HepG2 (cell line): ENCODE measurements around the gene MUL1. TPM values are rescaled to one million over a fixed set of nuclear protein-coding genes. Genes with fewer than 3 reads are reported as not detected.
A peak's percentile ranks its signal among the peaks of the same experiment; 100 is the strongest.

Source experiments
- CHCHD3 ChIP-seq: sonication (generic); formaldehyde crosslinking; IDR thresholded peaks from 2 replicates; pipeline ENCODE4 v1.8.0; 2022; ENCODE audit warnings: mild to moderate bottlenecking, missing genetic modification reagents, moderate library complexity
- FOXA1 ChIP-seq, 2 experiments: fragments of 450-650 bp in 1 of 2; sonication (generic) in 1 of 2; formaldehyde crosslinking in 1 of 2; IDR thresholded peaks; 2 replicates each; pipeline versions ENCODE4 v1.4.0 to v1.6.1; 2016 to 2020; ENCODE audit warnings: missing genetic modification reagents in 1 of 2
- GABPB1 ChIP-seq: IDR thresholded peaks from 2 replicates; pipeline ENCODE4 v1.6.1; 2016; ENCODE audit warnings: mild to moderate bottlenecking, missing genetic modification reagents, moderate library complexity, missing compliant biosample characterization
- GFI1 ChIP-seq: sonication (generic); formaldehyde crosslinking; IDR thresholded peaks from 2 replicates; pipeline ENCODE4 v1.5.0; 2020; ENCODE audit warnings: missing genetic modification reagents, mild to moderate bottlenecking, borderline replicate concordance
- HIVEP1 ChIP-seq: sonication (generic); formaldehyde crosslinking; IDR thresholded peaks from 2 replicates; pipeline ENCODE4 v1.4.0; 2020; ENCODE audit warnings: mild to moderate bottlenecking, missing genetic modification reagents
- HMG20B ChIP-seq: conservative IDR thresholded peaks from 2 replicates; pipeline ENCODE4 v1.6.1; 2016; ENCODE audit warnings: missing genetic modification reagents, missing compliant biosample characterization
- HNF1A ChIP-seq, 2 experiments: sonication (generic) in 1 of 2; formaldehyde crosslinking in 1 of 2; IDR thresholded peaks; 2 replicates each; pipeline versions ENCODE4 v1.4.0 to v1.6.1; 2016 to 2020; ENCODE audit warnings: borderline replicate concordance in 1 of 2, low read depth in 1 of 2, mild to moderate bottlenecking in 1 of 2, missing genetic modification reagents in 1 of 2
- MEF2D ChIP-seq: sonication (generic); formaldehyde crosslinking; IDR thresholded peaks from 2 replicates; pipeline ENCODE4 v1.5.1; 2020; ENCODE audit warnings: mild to moderate bottlenecking, missing genetic modification reagents
- NR2F2 ChIP-seq: IDR thresholded peaks from 2 replicates; pipeline ENCODE4 v1.6.1; 2012; ENCODE audit warnings: low read depth, inconsistent platforms, borderline replicate concordance
- PBX3 ChIP-seq: sonication (generic); formaldehyde crosslinking; IDR thresholded peaks from 2 replicates; pipeline ENCODE4 v1.8.1; 2023; ENCODE audit warnings: missing genetic modification reagents, inconsistent platforms, borderline replicate concordance
- REXO4 ChIP-seq: sonication (generic); formaldehyde crosslinking; IDR thresholded peaks from 2 replicates; pipeline ENCODE4 v1.8.0; 2022; ENCODE audit warnings: missing genetic modification reagents, mild to moderate bottlenecking, borderline replicate concordance
- RFXAP ChIP-seq: sonication (generic); formaldehyde crosslinking; IDR thresholded peaks from 2 replicates; pipeline ENCODE4 v1.4.0; 2020; ENCODE audit warnings: missing genetic modification reagents, borderline replicate concordance
- SPEN ChIP-seq: sonication (generic); formaldehyde crosslinking; IDR thresholded peaks from 2 replicates; pipeline ENCODE4 v1.5.1; 2020; ENCODE audit warnings: low read depth, mild to moderate bottlenecking, missing genetic modification reagents
- ZEB1 ChIP-seq: IDR thresholded peaks from 2 replicates; pipeline ENCODE4 v1.6.1; 2012; ENCODE audit warnings: mild to moderate bottlenecking, low read depth, inconsistent platforms; ENCODE audit not compliant: insufficient replicate concordance
- ZNF496 ChIP-seq: sonication (generic); formaldehyde crosslinking; IDR thresholded peaks from 2 replicates; pipeline ENCODE4 v1.8.1; 2023; ENCODE audit warnings: mild to moderate bottlenecking, moderate library complexity, missing genetic modification reagents; ENCODE audit not compliant: insufficient replicate concordance
- ZNF615 ChIP-seq: sonication (generic); formaldehyde crosslinking; IDR thresholded peaks from 2 replicates; pipeline ENCODE4 v1.5.0; 2020; ENCODE audit warnings: mild to moderate bottlenecking, missing genetic modification reagents, borderline replicate concordance
- ZNF652 ChIP-seq: IDR thresholded peaks from 2 replicates; pipeline ENCODE4 v1.6.1; 2016; ENCODE audit warnings: low read depth, borderline replicate concordance
- ZNF883 ChIP-seq: sonication (generic); formaldehyde crosslinking; IDR thresholded peaks from 2 replicates; pipeline ENCODE4 v1.5.1; 2020; ENCODE audit warnings: mild to moderate bottlenecking, missing genetic modification reagents; ENCODE audit errors: not compliant biosample characterization
- ZXDC ChIP-seq: sonication (generic); formaldehyde crosslinking; IDR thresholded peaks from 2 replicates; pipeline ENCODE4 v1.5.0; 2020; ENCODE audit warnings: mild to moderate bottlenecking, missing genetic modification reagents
- polyA plus RNA-seq, 8 experiments: library from polyadenylated mRNA; depleted of rRNA in 3 of 8; stranded (reverse) in 7 of 8; unstranded in 1 of 8; fragments of >200 nt; fragmentation: Illumina TruSeq in 4 of 8; extraction: Trizol in 4 of 8; gene quantifications; 2 replicates each; pipeline versions ENCODE4 v1.2.1 to v1.2.3, GENCODE V29; 2011 to 2016; ENCODE audit warnings: low read depth in 4 of 8, missing spikeins in 1 of 8, mixed read lengths in 1 of 8; ENCODE audit not compliant: insufficient read depth in 1 of 8
- total RNA-seq, 5 experiments: library from RNA; depleted of rRNA; stranded (reverse); fragments of >200 nt; fragmentation: Illumina TruSeq; extraction: Trizol; gene quantifications; 2 replicates each; pipeline ENCODE4 v1.2.3, GENCODE V29; 2016; ENCODE audit warnings: low read depth in 1 of 5

MUL1 gene
- total and polyA plus RNA-seq, 2 of the 13 experiments (the other 11 are each of a cell fraction or from before 2014, with no cell fraction given), result 21.5 to 26.5 TPM

GRCh38 chr1:20476265-20477038, 31.5 kb downstream of the MUL1 start (continued):
- TF ChIP-seq FOXA1 (IDR thresholded peaks at IDR 0.05), result no peak
- peak; percentile 29 for TF ChIP-seq FOXA1 (CRISPR knock-in tag; IDR thresholded peaks at IDR 0.05)
- no peak; the same call in 1 of the 2 replicates for TF ChIP-seq HMG20B
- no peak for TF ChIP-seq ZNF496 (CRISPR knock-in tag)
- no peak for TF ChIP-seq ZEB1
- peak; percentile 90 for TF ChIP-seq GABPB1
- peak; percentile 74 for TF ChIP-seq HNF1A (IDR thresholded peaks at IDR 0.05; ENCODE audit: low read depth)
- TF ChIP-seq HNF1A (CRISPR knock-in tag; IDR thresholded peaks at IDR 0.05; ENCODE audit: borderline replicate concordance), result peak; percentile 94
- TF ChIP-seq MEF2D (CRISPR knock-in tag), result no peak; the same call in 1 of the 2 replicates
- TF ChIP-seq GFI1 (CRISPR knock-in tag), result no peak
- TF ChIP-seq ZNF615 (CRISPR knock-in tag), result no peak
- peak; percentile 60 for TF ChIP-seq ZNF883
- no peak for TF ChIP-seq REXO4
- no peak for TF ChIP-seq ZNF652
- no peak for TF ChIP-seq PBX3 (CRISPR knock-in tag)
- peak; percentile 90 for TF ChIP-seq HIVEP1 (CRISPR knock-in tag)
- peak; percentile 78 for TF ChIP-seq RFXAP (CRISPR knock-in tag)
- peak; percentile 84; the same call in 1 of the 2 replicates for TF ChIP-seq SPEN (CRISPR knock-in tag)
- no peak for TF ChIP-seq CHCHD3 (CRISPR knock-in tag)
- no peak for TF ChIP-seq NR2F2
- TF ChIP-seq ZXDC (CRISPR knock-in tag), result no peak
